Measurements from ENCODE around the gene XRCC4.

XRCC4 gene

GRCh38 chr5:83362526-83362925 lies 285.2 kb downstream of the XRCC4 start:
- no peak for TF ChIP-seq ZFX (IDR thresholded peaks at IDR 0.05)
- no peak for TF ChIP-seq CTCF (conservative IDR thresholded peaks at IDR 0.05)
- H3K27ac ChIP-seq: no peak overlapping the region

GRCh38 chr5:83363111-83363885 lies 286.0 kb downstream of the XRCC4 start:
- TF ChIP-seq CTCF (conservative IDR thresholded peaks at IDR 0.05) (no peak), ZFX (IDR thresholded peaks at IDR 0.05) (no peak)

GRCh38 chr5:83363886-83364275 lies 286.5 kb downstream of the XRCC4 start:
- TF ChIP-seq ZFX (IDR thresholded peaks at IDR 0.05): no peak
- H3K27ac ChIP-seq: no peak overlapping the region

More at GRCh38 chr5:83363111-83363885, 286.0 kb downstream of the XRCC4 start:
- H3K27ac ChIP-seq: no peak overlapping the region

- no peak overlapping the region for H3K27ac ChIP-seq
- TF ChIP-seq CTCF (conservative IDR thresholded peaks at IDR 0.05): no peak
- TF ChIP-seq ZFX (IDR thresholded peaks at IDR 0.05): no peak
These were observed 287.3 kb downstream of the XRCC4 start for GRCh38 chr5:83364312-83365299.

- TF ChIP-seq CTCF (conservative IDR thresholded peaks at IDR 0.05) (no peak), ZFX (IDR thresholded peaks at IDR 0.05) (no peak)
- no peak overlapping the region for H3K27ac ChIP-seq
These were observed 291.0 kb downstream of the XRCC4 start for GRCh38 chr5:83368319-83368718.

GRCh38 chr5:83368835-83369234 lies 291.5 kb downstream of the XRCC4 start:
- TF ChIP-seq CTCF (conservative IDR thresholded peaks at IDR 0.05) (no peak), ZFX (IDR thresholded peaks at IDR 0.05) (no peak)
- H3K27ac ChIP-seq: no peak overlapping the region

- H3K27ac ChIP-seq: no peak overlapping the region
- TF ChIP-seq ZFX (IDR thresholded peaks at IDR 0.05) (no peak), CTCF (conservative IDR thresholded peaks at IDR 0.05) (no peak)
These were observed 293.6 kb downstream of the XRCC4 start for GRCh38 chr5:83370957-83371356.
